GM19372 (cell line): ENCODE data around the gene CNTN2.

ENCODE experiments used
- ATAC-seq: cut with Tn5 transposase; IDR thresholded peaks from one replicate; pipeline ENCODE4 v1.9.1; 2021; ENCODE audit warnings: mild to moderate bottlenecking, low read depth, moderate library complexity; ENCODE audit not compliant: unreplicated experiment

CNTN2 gene

GRCh38 chr1:205069371-205070125, 26.5 kb downstream of the CNTN2 start:
- no peak for ATAC-seq

GRCh38 chr1:205071028-205071409, 28.0 kb downstream of the CNTN2 start:
- ATAC-seq, result no peak

GRCh38 chr1:205071801-205072200, 28.8 kb downstream of the CNTN2 start:
- ATAC-seq, result no peak

- no peak for ATAC-seq
These were observed 29.3 kb downstream of the CNTN2 start for GRCh38 chr1:205072286-205072685.

GRCh38 chr1:205072881-205073280, 29.9 kb downstream of the CNTN2 start:
- ATAC-seq, result no peak

GRCh38 chr1:205073511-205073910, 30.5 kb downstream of the CNTN2 start:
- no peak for ATAC-seq

GRCh38 chr1:205074084-205074483, 31.1 kb downstream of the CNTN2 start:
- no peak for ATAC-seq

- ATAC-seq, result no peak
These were observed 31.5 kb downstream of the CNTN2 start for GRCh38 chr1:205074513-205074912.

- ATAC-seq, result no peak
These were observed 32.7 kb downstream of the CNTN2 start for GRCh38 chr1:205075642-205076155.

- no peak for ATAC-seq
These were observed 33.3 kb downstream of the CNTN2 start for GRCh38 chr1:205076245-205076761.

- ATAC-seq, result no peak
These were observed 34.3 kb downstream of the CNTN2 start for GRCh38 chr1:205077158-205077933.

- ATAC-seq, result no peak
These were observed 34.9 kb downstream of the CNTN2 start for GRCh38 chr1:205077934-205078311.

GRCh38 chr1:205082431-205082830, 39.4 kb downstream of the CNTN2 start:
- no peak for ATAC-seq

- ATAC-seq, result no peak
These were observed 41.3 kb downstream of the CNTN2 start, which contains the start of gene TMEM81 for GRCh38 chr1:205084360-205084759. TSS of gene TMEM81 (minus strand) at chr1:205084460. CDS start at chr1:205084320, 140 bp downstream.

- ATAC-seq, result no peak
These were observed 45.3 kb downstream of the CNTN2 start for GRCh38 chr1:205088341-205088740.

- no peak for ATAC-seq
These were observed 48.2 kb downstream of the CNTN2 start for GRCh38 chr1:205091043-205091740.

GRCh38 chr1:205095422-205095821, 52.4 kb downstream of the CNTN2 start:
- ATAC-seq, result no peak

GRCh38 chr1:205098242-205098641, 55.2 kb downstream of the CNTN2 start:
- ATAC-seq, result no peak

- no peak for ATAC-seq
These were observed 59.4 kb downstream of the CNTN2 start for GRCh38 chr1:205102404-205102803.

- no peak for ATAC-seq
These were observed 64.3 kb downstream of the CNTN2 start for GRCh38 chr1:205107327-205107726.

GRCh38 chr1:205108464-205108863, 65.5 kb downstream of the CNTN2 start:
- no peak for ATAC-seq
